DND-41 (cell line): ENCODE results near the gene IGSF8.

ENCODE experiments used
- EZH2 ChIP-seq: IDR thresholded peaks from 3 replicates; pipeline ENCODE4 v1.6.1; 2012; ENCODE audit warnings: borderline replicate concordance, low read depth, mild to moderate bottlenecking, moderate library complexity, low read length, inconsistent platforms; ENCODE audit not compliant: severe bottlenecking
- TF ChIP-seq, protein P1 (sequence below): IDR thresholded peaks from 2 replicates; pipeline ENCODE4 v1.5.1; 2012; ENCODE audit warnings: borderline replicate concordance, low read length, moderate library complexity, mild to moderate bottlenecking; ENCODE audit not compliant: poor library complexity, severe bottlenecking; ENCODE audit errors: extremely low read depth

DNA sequence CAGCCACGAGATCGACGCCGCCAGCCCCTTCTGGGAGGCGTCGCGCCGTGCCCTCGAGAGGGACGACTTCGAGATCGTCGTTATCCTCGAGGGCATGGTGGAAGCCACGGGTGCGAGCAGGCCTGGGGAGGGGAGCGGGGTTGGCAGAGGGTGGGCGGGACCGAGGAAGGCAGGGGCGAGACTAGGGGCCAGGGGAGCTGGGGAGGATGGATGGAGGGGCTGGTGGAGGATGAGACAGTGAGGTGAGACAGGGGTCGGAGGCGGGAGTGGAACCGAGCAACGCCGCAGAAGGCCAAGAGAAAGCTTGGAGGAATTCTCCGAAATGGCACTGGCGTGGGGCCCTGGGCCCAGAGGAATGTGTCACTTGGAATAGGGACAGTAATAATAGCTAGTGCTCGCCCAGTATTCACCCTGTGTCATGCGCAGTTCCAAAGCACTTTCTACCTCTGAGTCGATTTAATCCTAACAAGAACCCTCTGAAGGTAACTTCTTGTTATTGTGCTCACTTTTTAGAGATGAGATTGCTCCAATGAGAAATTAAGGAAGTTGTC lies 13.6 kb downstream of the IGSF8 start:
- TF ChIP-seq, protein P1, sequence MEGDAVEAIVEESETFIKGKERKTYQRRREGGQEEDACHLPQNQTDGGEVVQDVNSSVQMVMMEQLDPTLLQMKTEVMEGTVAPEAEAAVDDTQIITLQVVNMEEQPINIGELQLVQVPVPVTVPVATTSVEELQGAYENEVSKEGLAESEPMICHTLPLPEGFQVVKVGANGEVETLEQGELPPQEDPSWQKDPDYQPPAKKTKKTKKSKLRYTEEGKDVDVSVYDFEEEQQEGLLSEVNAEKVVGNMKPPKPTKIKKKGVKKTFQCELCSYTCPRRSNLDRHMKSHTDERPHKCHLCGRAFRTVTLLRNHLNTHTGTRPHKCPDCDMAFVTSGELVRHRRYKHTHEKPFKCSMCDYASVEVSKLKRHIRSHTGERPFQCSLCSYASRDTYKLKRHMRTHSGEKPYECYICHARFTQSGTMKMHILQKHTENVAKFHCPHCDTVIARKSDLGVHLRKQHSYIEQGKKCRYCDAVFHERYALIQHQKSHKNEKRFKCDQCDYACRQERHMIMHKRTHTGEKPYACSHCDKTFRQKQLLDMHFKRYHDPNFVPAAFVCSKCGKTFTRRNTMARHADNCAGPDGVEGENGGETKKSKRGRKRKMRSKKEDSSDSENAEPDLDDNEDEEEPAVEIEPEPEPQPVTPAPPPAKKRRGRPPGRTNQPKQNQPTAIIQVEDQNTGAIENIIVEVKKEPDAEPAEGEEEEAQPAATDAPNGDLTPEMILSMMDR, result no peak
- no peak for TF ChIP-seq EZH2
